HepG2 (cell line): Measurements from ENCODE around the gene PPP1R27. TPM values are rescaled to one million over a fixed set of nuclear protein-coding genes. Genes with fewer than 3 reads are reported as not detected.
A peak's percentile ranks its signal among the peaks of the same experiment; 100 is the strongest.

ENCODE experiments used
- KDM5B ChIP-seq: sonication (generic); formaldehyde crosslinking; IDR thresholded peaks from 2 replicates; pipeline ENCODE4 v1.4.0; 2020; ENCODE audit warnings: missing genetic modification reagents, mild to moderate bottlenecking, borderline replicate concordance
- MIER2 ChIP-seq: IDR thresholded peaks from 2 replicates; pipeline ENCODE4 v1.6.1; 2016; ENCODE audit warnings: missing biosample characterization, missing genetic modification reagents
- NFYC ChIP-seq: IDR thresholded peaks from 2 replicates; pipeline ENCODE4 v1.6.1; 2016; ENCODE audit warnings: missing genetic modification reagents, missing compliant biosample characterization
- POLR2AphosphoS2 ChIP-seq: IDR thresholded peaks from 2 replicates; pipeline ENCODE4 v1.6.1; 2011; ENCODE audit warnings: low read depth, low read length, improper control_type of control experiment
- RFX3 ChIP-seq: IDR thresholded peaks from 2 replicates; pipeline ENCODE4 v1.6.1; 2016; ENCODE audit warnings: missing biosample characterization, missing genetic modification reagents
- RFXANK ChIP-seq: IDR thresholded peaks from 2 replicates; pipeline ENCODE4 v1.6.1; 2016
- SETDB1 ChIP-seq: sonication (generic); formaldehyde crosslinking; IDR thresholded peaks from 2 replicates; pipeline ENCODE4 v1.5.1; 2020; ENCODE audit warnings: missing genetic modification reagents, mild to moderate bottlenecking, borderline replicate concordance
- TBX3 ChIP-seq: fragments of 450-650 bp; IDR thresholded peaks from 2 replicates; pipeline ENCODE4 v1.6.1; 2017; ENCODE audit warnings: antibody characterized with exemption, mild to moderate bottlenecking, inconsistent platforms, borderline replicate concordance
- ZNF282 ChIP-seq: fragments of 450-650 bp; IDR thresholded peaks from 2 replicates; pipeline ENCODE4 v1.6.1; 2018; ENCODE audit not compliant: partially characterized antibody
- ZNF335 ChIP-seq: sonication (generic); formaldehyde crosslinking; IDR thresholded peaks from 2 replicates; pipeline ENCODE4 v1.4.0; 2020; ENCODE audit warnings: missing genetic modification reagents
- ZNF549 ChIP-seq: sonication (generic); formaldehyde crosslinking; IDR thresholded peaks from 2 replicates; pipeline ENCODE4 v1.5.0; 2020; ENCODE audit warnings: missing genetic modification reagents
- ZNF567 ChIP-seq: sonication (generic); formaldehyde crosslinking; IDR thresholded peaks from 2 replicates; pipeline ENCODE4 v1.8.1; 2023; ENCODE audit warnings: mild to moderate bottlenecking, missing genetic modification reagents, borderline replicate concordance
- ZNF792 ChIP-seq: IDR thresholded peaks from 2 replicates; pipeline ENCODE4 v1.6.1; 2016
- ZNF878 ChIP-seq: sonication (generic); formaldehyde crosslinking; IDR thresholded peaks from 2 replicates; pipeline ENCODE4 v1.8.1; 2023; ENCODE audit warnings: mild to moderate bottlenecking, missing genetic modification reagents, moderate library complexity
- polyA plus RNA-seq, 8 experiments: library from polyadenylated mRNA; depleted of rRNA in 3 of 8; stranded (reverse) in 7 of 8; unstranded in 1 of 8; fragments of >200 nt; fragmentation: Illumina TruSeq in 4 of 8; extraction: Trizol in 4 of 8; gene quantifications; 2 replicates each; pipeline versions ENCODE4 v1.2.1 to v1.2.3, GENCODE V29; 2011 to 2016; ENCODE audit warnings: low read depth in 4 of 8, missing spikeins in 1 of 8, mixed read lengths in 1 of 8; ENCODE audit not compliant: insufficient read depth in 1 of 8
- total RNA-seq, 5 experiments: library from RNA; depleted of rRNA; stranded (reverse); fragments of >200 nt; fragmentation: Illumina TruSeq; extraction: Trizol; gene quantifications; 2 replicates each; pipeline ENCODE4 v1.2.3, GENCODE V29; 2016; ENCODE audit warnings: low read depth in 1 of 5
- TF ChIP-seq, protein P1 (sequence below): sonication (generic); formaldehyde crosslinking; IDR thresholded peaks from 2 replicates; pipeline ENCODE4 v1.4.0; 2020; ENCODE audit warnings: mild to moderate bottlenecking, missing genetic modification reagents, borderline replicate concordance
- TF ChIP-seq, protein P2 (sequence below): sonication (generic); formaldehyde crosslinking; IDR thresholded peaks from 2 replicates; pipeline ENCODE4 v1.5.1; 2020; ENCODE audit warnings: mild to moderate bottlenecking, missing genetic modification reagents, borderline replicate concordance
- TF ChIP-seq, protein P3 (sequence below): sonication (generic); formaldehyde crosslinking; IDR thresholded peaks from 2 replicates; pipeline ENCODE4 v1.8.1; 2023; ENCODE audit warnings: mild to moderate bottlenecking, missing genetic modification reagents
- TF ChIP-seq, protein P4 (sequence below): sonication (generic); formaldehyde crosslinking; IDR thresholded peaks from 2 replicates; pipeline ENCODE4 v1.4.0; 2020; ENCODE audit warnings: missing genetic modification reagents

PPP1R27 gene
- total and polyA plus RNA-seq, 2 of the 13 experiments (the other 11 are each of a cell fraction or from before 2014, with no cell fraction given) = 0.17 to 1.00 TPM

DNA sequence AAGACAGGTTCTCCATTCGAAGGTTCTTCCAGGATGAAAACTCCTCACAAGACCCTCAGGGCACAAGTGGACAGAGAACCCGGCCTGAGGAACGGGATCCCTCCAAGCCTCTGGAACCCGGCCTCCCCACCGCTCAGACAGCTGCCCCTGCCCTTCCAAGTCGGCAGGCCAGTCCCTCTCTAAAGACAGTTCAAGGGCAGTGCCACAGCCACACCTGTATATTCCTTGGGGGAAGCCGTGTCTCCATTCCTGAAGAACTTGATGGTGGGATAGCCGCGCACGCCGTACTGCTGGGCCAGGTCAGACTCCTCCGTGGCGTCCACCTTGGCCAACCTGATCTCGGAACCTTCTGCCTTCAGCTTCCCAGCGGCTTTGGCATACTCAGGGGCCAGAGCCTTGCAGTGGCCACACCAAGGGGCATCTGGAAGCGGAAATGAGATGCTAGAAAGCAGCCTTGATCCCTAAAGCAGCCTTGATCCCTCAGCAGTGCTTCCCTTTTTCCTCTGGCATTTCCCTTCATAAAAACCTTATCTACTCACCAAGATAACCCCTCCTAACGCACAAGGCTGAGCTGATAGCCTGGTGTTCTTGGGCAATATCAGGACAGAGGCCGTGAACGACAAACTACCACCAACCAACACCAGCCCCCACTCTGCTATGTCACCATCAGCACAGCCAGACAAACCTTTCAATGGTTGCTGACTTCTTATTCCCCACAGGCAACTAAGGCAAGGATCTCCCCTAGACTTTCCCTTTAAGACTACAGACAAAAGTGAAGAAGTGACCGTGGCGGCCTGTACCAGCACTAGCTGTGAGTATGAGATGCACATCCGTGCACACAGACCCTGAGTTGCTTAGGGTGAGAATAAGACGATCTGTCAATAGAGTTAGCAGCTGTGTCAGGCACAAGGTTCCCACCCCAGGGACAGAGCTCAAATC is 24.4 kb upstream of the PPP1R27 start (continued):
- TF ChIP-seq, protein P1, sequence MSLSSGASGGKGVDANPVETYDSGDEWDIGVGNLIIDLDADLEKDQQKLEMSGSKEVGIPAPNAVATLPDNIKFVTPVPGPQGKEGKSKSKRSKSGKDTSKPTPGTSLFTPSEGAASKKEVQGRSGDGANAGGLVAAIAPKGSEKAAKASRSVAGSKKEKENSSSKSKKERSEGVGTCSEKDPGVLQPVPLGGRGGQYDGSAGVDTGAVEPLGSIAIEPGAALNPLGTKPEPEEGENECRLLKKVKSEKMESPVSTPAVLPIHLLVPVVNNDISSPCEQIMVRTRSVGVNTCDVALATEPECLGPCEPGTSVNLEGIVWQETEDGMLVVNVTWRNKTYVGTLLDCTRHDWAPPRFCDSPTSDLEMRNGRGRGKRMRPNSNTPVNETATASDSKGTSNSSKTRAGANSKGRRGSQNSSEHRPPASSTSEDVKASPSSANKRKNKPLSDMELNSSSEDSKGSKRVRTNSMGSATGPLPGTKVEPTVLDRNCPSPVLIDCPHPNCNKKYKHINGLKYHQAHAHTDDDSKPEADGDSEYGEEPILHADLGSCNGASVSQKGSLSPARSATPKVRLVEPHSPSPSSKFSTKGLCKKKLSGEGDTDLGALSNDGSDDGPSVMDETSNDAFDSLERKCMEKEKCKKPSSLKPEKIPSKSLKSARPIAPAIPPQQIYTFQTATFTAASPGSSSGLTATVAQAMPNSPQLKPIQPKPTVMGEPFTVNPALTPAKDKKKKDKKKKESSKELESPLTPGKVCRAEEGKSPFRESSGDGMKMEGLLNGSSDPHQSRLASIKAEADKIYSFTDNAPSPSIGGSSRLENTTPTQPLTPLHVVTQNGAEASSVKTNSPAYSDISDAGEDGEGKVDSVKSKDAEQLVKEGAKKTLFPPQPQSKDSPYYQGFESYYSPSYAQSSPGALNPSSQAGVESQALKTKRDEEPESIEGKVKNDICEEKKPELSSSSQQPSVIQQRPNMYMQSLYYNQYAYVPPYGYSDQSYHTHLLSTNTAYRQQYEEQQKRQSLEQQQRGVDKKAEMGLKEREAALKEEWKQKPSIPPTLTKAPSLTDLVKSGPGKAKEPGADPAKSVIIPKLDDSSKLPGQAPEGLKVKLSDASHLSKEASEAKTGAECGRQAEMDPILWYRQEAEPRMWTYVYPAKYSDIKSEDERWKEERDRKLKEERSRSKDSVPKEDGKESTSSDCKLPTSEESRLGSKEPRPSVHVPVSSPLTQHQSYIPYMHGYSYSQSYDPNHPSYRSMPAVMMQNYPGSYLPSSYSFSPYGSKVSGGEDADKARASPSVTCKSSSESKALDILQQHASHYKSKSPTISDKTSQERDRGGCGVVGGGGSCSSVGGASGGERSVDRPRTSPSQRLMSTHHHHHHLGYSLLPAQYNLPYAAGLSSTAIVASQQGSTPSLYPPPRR (CRISPR knock-in tag) = 0 out of 2 replicates have a peak, but pooled peaks have one; percentile 10
- TF ChIP-seq KDM5B (CRISPR knock-in tag) (peak; percentile 53; the same call in 1 of the 2 replicates), SETDB1 (CRISPR knock-in tag) (no peak), ZNF567 (no peak), ZNF282 (no peak), ZNF792 (CRISPR knock-in tag) (no peak), TBX3 (no peak), ZNF335 (CRISPR knock-in tag) (0 out of 2 replicates have a peak, but pooled peaks have one; percentile 5), RFX3 (CRISPR knock-in tag) (no peak), NFYC (CRISPR knock-in tag) (no peak; the same call in 1 of the 2 replicates), ZNF878 (no peak), POLR2AphosphoS2 (0 out of 2 replicates have a peak, but pooled peaks have one; percentile 29), MIER2 (CRISPR knock-in tag) (no peak), RFXANK (CRISPR knock-in tag) (no peak), ZNF549 (no peak)
- TF ChIP-seq, protein P2, sequence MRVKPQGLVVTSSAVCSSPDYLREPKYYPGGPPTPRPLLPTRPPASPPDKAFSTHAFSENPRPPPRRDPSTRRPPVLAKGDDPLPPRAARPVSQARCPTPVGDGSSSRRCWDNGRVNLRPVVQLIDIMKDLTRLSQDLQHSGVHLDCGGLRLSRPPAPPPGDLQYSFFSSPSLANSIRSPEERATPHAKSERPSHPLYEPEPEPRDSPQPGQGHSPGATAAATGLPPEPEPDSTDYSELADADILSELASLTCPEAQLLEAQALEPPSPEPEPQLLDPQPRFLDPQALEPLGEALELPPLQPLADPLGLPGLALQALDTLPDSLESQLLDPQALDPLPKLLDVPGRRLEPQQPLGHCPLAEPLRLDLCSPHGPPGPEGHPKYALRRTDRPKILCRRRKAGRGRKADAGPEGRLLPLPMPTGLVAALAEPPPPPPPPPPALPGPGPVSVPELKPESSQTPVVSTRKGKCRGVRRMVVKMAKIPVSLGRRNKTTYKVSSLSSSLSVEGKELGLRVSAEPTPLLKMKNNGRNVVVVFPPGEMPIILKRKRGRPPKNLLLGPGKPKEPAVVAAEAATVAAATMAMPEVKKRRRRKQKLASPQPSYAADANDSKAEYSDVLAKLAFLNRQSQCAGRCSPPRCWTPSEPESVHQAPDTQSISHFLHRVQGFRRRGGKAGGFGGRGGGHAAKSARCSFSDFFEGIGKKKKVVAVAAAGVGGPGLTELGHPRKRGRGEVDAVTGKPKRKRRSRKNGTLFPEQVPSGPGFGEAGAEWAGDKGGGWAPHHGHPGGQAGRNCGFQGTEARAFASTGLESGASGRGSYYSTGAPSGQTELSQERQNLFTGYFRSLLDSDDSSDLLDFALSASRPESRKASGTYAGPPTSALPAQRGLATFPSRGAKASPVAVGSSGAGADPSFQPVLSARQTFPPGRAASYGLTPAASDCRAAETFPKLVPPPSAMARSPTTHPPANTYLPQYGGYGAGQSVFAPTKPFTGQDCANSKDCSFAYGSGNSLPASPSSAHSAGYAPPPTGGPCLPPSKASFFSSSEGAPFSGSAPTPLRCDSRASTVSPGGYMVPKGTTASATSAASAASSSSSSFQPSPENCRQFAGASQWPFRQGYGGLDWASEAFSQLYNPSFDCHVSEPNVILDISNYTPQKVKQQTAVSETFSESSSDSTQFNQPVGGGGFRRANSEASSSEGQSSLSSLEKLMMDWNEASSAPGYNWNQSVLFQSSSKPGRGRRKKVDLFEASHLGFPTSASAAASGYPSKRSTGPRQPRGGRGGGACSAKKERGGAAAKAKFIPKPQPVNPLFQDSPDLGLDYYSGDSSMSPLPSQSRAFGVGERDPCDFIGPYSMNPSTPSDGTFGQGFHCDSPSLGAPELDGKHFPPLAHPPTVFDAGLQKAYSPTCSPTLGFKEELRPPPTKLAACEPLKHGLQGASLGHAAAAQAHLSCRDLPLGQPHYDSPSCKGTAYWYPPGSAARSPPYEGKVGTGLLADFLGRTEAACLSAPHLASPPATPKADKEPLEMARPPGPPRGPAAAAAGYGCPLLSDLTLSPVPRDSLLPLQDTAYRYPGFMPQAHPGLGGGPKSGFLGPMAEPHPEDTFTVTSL (CRISPR knock-in tag) = 0 out of 2 replicates have a peak, but pooled peaks have one; percentile 9
- TF ChIP-seq, protein P3, sequence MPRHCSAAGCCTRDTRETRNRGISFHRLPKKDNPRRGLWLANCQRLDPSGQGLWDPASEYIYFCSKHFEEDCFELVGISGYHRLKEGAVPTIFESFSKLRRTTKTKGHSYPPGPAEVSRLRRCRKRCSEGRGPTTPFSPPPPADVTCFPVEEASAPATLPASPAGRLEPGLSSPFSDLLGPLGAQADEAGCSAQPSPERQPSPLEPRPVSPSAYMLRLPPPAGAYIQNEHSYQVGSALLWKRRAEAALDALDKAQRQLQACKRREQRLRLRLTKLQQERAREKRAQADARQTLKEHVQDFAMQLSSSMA (CRISPR knock-in tag) = no peak
- TF ChIP-seq, protein P4, sequence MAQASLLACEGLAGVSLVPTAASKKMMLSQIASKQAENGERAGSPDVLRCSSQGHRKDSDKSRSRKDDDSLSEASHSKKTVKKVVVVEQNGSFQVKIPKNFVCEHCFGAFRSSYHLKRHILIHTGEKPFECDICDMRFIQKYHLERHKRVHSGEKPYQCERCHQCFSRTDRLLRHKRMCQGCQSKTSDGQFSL (CRISPR knock-in tag) = no peak; the same call in 1 of the 2 replicates
